ENCODE results near the gene INVS.
"Not testable (repeated sequence)": the region's sequence is repeated elsewhere in the genome, so short reads cannot be mapped to it uniquely, and the experiment has no call there.

The INVS gene

GRCh38 chr9:100206899-100207298 lies 107.9 kb downstream of the INVS start:
- ATAC-seq: no peak

- ATAC-seq: no peak
These were observed 109.6 kb downstream of the INVS start for GRCh38 chr9:100208673-100209072.

- ATAC-seq: no peak
These were observed 112.4 kb downstream of the INVS start for GRCh38 chr9:100211476-100211875.

DNA sequence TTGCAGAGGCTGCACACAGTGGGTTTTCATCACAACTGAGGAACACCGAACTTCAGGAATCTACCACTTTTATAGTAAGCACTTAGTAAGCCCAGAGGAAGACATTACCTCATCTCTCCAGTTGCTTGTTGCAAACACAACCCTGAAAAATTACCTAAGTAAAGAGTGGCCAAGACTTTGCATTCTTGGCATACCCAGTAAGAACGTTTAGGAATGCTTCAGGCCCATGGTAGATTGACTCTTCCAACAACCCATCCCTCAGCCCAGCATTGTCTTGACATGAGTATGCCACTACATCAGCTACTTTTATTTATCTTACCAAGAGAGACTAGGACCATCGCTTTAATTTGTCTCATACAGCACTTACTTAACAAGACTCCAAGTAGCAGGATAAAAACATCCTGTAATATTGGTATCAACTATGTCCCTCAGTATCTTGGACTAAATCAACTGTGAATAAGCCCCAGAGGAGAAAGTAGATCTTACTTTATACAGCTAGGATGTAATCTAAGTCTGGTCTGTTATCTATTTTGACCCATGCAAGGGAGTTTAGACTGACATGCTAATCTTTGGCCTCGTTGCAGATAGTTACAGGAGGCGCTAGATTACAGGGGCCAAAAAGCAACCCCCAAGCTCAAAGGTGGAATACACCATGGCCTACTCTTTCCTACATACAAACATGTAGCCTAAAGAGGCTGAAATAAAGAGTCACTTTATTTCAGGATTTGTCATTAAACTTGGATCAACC lies 114.9 kb downstream of the INVS start:
- no peak for ATAC-seq

GRCh38 chr9:100216178-100216787 lies 117.2 kb downstream of the INVS start:
- peak in 1 of 2 donors; percentile 70 for ATAC-seq

DNA sequence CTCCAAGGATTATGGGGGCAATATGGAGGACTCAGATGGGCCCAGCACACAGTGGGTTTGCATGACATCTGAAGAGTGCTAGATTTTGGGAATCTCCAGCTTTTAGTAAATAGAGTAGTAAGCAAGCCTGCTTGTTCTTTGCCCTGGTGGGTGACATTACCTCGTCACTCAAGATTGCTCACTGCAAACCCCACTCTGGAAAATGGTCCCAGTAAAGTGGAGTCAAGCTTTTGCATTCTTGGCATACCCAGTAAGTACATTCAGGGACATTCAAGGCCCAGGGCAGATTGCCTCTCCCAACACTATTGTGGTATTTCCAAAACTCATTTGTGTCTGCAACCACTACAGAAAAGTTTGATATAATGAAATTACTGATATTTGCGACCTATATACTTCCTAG lies 118.5 kb downstream of the INVS start:
- ATAC-seq: no peak

DNA sequence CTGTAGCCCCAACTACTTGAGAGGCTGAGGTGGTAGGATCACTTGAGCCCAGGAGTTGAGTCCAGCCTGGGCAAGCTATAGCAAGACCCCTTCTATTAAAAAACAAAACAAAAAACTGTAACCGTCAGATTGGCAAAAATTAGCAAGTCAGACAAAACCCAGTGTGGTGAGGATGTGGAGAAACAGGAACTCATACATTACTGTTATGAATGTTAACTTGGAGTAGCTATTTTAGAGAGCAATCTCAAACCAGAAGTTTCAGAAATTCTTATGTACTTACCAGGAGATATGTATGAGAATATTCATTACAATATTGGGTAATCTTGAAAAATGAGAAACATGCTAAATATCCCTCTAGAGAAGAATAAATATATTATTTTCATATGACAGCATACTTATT lies 120.3 kb downstream of the INVS start:
- peak in 1 of 2 donors; percentile 41 for ATAC-seq

DNA sequence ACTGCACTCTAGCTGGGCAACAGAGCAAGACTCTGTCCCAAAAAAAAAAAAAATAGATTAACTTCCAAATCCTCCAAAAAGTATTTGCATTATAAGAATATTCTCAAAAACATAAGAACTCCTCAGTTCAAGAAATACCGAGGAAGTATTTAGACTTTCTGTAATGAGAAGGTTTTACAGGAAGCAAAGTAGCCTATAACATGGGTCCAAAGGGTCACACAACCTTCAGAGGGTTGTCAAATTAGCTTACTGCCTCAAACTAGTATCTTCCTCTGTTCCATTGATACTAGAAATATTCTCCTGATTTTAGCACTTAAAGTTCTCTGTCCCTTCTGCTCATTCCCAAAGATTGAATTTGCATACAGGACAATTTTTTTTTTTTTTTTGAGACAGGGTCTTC lies 121.9 kb downstream of the INVS start:
- ATAC-seq: no peak

DNA sequence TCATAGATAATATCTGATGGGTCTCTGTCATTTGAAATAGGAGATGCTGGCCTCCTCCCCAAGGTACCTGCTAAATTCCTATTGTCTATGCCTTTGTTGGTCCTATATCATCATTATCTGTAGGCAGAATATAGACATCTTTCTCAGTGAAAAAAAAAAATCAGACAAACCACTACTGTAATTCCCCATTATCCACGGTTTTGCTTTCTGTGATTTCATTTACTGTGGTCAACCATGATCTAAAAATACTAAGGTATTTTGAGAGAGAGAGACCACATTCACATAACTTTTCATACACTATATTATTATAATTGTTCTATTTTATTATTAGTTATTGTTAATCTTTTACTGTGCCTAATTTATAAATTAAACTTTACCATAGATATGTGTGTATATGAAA lies 122.5 kb downstream of the INVS start:
- no peak for ATAC-seq

DNA sequence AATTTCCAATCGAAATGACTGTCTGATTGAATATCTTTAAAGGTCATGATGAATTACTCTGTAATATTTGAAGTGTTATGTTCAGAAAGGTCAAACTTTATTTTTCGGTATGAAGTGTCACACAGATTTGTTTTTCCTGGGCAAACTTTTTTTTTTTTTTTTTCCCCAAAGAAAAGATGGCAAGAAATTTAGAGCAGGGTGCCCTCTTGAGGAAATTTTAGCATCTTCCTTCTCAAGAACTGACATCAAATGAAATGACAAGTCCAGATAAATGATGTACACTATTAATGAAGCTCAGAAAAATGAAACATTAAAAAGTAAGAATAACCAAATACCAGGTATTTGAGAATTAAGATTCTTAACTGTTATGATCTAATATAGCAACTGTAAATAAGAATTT lies 123.6 kb downstream of the INVS start:
- no peak for ATAC-seq

GRCh38 chr9:100227636-100228035 lies 128.6 kb downstream of the INVS start:
- ATAC-seq: no peak

GRCh38 chr9:100228352-100228869 lies 129.4 kb downstream of the INVS start:
- no peak for ATAC-seq

DNA sequence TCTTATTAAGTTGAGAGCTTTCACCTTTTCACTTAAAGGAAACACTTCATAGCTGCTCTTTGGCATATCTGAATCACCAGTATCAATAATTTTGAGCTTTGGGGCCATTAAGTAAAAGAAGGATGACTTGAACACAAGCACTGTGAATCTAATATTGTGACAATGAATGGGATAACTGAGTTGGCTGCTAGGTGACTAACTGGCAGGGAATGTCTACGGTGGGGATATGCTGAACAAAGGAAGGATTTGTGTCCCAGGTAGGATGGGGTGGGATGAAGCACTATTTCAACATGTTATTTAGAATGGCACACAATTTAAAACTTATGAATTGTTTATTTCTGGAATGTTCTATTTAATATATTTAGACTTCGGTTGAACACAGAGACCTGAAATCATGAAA lies 130.1 kb downstream of the INVS start:
- no peak for ATAC-seq

- ATAC-seq: no peak
These were observed 130.5 kb downstream of the INVS start for GRCh38 chr9:100229561-100229960.

GRCh38 chr9:100236986-100237385 lies 137.9 kb downstream of the INVS start:
- not testable (repeated sequence) for ATAC-seq

- no peak for ATAC-seq
These were observed 141.5 kb downstream of the INVS start for GRCh38 chr9:100240512-100240911.

- ATAC-seq: no peak
These were observed 168.2 kb downstream of the INVS start for GRCh38 chr9:100267211-100267610.

DNA sequence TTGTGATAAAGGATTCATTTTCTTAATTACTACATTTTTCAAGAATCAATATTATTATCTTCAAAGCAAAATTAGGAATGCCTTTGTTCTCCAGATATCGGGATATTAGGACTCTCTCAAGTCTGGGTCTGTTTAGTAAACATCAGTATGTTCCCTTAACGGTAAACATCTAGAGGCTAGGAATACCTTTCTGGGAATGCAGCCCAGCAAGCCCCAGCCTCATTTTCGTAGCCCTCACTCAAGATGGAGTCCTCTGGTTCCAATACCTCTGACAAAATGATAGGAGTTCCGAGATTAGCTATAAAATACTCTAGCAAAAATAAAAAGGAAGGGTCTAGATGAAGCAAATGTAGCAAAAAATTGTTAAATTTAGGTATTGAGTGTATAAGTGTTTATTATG lies 169.2 kb downstream of the INVS start:
- no peak for ATAC-seq

- no peak for ATAC-seq
These were observed 170.6 kb downstream of the INVS start for GRCh38 chr9:100269656-100270055.

GRCh38 chr9:100277166-100277979 lies 178.3 kb downstream of the INVS start:
- ATAC-seq: no peak

DNA sequence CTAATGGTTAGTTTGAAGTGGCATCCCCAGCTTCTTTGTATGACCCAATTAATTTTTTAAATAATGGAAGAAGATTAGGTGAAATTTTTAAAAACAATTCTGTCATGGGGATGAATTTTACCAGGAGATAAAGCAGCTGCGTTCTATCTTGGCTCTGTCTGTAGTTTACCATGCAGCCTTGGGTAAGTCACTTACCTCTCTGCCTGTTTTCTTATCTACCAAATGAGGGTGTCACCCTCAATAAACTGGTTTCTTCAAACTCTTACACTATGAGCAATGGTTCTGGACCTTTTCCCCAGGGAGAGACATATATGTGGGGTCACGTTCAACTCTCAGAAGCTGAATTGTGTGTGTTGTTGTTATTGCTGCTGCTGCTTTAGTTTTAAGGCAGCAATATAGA lies 182.0 kb downstream of the INVS start:
- no peak for ATAC-seq

DNA sequence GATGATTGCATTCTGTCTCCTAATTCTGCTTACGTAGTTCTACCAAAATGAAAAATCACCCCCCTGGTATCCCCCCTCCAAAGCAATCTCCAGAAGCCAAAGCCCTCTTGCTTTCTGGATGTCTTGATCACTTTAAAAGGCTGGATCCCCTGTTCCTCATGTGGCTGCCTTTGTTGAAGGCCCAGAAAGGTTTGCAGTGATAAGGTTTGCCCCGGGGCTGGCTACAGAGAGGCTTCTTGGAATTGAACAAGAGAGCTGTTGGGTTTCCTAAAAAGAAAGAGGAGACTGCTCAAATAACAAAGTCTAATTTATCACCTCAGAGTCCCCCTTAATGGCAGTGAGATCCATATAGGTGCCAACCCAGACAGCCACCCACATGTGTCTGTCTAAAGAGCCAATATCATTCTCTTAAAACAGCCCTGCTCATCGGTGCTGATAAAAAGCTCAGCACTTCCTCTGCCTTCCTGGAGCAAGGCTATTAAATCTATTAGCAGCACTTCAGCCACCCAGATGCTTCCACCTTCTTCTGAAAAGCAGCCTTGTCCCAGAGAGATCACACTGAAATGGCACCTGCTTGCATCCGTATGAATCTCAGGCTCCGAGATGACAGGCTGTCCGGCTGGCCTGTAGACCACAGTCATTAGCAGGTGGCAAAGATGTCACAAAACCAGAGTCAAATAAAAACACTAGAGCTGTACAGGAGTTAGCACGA lies 182.8 kb downstream of the INVS start:
- no peak for ATAC-seq

DNA sequence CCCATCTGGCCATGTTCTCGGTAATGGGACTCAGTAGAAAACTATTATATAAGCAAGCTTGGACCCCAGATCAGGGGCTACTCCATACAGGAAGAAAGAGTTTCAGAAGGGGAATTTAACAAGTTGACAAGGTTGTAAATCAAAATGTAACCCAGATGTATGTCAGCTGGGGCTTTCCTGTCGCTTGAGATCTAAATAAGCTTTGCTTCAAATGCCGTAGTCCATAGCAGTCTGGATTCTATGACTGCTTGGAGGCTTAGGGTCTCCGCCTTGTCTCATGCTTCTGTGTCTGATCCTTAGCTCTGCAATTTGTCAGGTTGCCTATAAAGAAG lies 183.3 kb downstream of the INVS start:
- ATAC-seq: no peak

Measured in activated CD4-positive, CD25-positive, alpha-beta regulatory T cell treated with anti-CD3 and anti-CD28 coated beads, Interleukin-2, amount 50 U/mL, for 24 hours (primary cell).